ENCODE data around the gene PPP1R12C.

The PPP1R12C gene

GRCh38 chr19:55089342-55089944 is 28.0 kb downstream of the PPP1R12C start:
- no peak for DNase-seq (ENCODE audit: low spot score)

- peak; percentile 73 for DNase-seq (ENCODE audit: low spot score)
Observed at GRCh38 chr19:55088543-55089341, 28.7 kb downstream of the PPP1R12C start.

- DNase-seq (ENCODE audit: low spot score), result no peak
Observed at GRCh38 chr19:55088021-55088451, 29.4 kb downstream of the PPP1R12C start.

- DNase-seq (ENCODE audit: low spot score), result no peak
Observed at GRCh38 chr19:55087542-55087901, 29.9 kb downstream of the PPP1R12C start.

GRCh38 chr19:55086730-55087541 is 30.5 kb downstream of the PPP1R12C start:
- DNase-seq (ENCODE audit: low spot score), result peak; percentile 30

GRCh38 chr19:55085923-55086715 is 31.3 kb downstream of the PPP1R12C start:
- DNase-seq (ENCODE audit: low spot score), result no peak

- no peak for DNase-seq (ENCODE audit: low spot score)
Observed at GRCh38 chr19:55084416-55084815, 33.0 kb downstream of the PPP1R12C start.

- DNase-seq (ENCODE audit: low spot score), result no peak
Observed at GRCh38 chr19:55083004-55083850, 34.2 kb downstream of the PPP1R12C start.

- DNase-seq (ENCODE audit: low spot score), result peak; percentile 19
Observed at GRCh38 chr19:55082020-55082851, 35.2 kb downstream of the PPP1R12C start.

GRCh38 chr19:55081770-55082019 is 35.7 kb downstream of the PPP1R12C start:
- DNase-seq (ENCODE audit: low spot score), result no peak

GRCh38 chr19:55080968-55081769 is 36.3 kb downstream of the PPP1R12C start:
- peak; percentile 88 for DNase-seq (ENCODE audit: low spot score)

- peak; percentile 42 for DNase-seq (ENCODE audit: low spot score)
Observed at GRCh38 chr19:55080121-55080967, 37.1 kb downstream of the PPP1R12C start.

GRCh38 chr19:55079400-55080038 is 37.9 kb downstream of the PPP1R12C start:
- no peak for DNase-seq (ENCODE audit: low spot score)

- DNase-seq (ENCODE audit: low spot score), result no peak
Observed at GRCh38 chr19:55078996-55079395, 38.4 kb downstream of the PPP1R12C start.

GRCh38 chr19:55077106-55077505 is 40.3 kb downstream of the PPP1R12C start:
- no peak for DNase-seq (ENCODE audit: low spot score)

GRCh38 chr19:55076321-55076720 is 41.1 kb downstream of the PPP1R12C start:
- no peak for DNase-seq (ENCODE audit: low spot score)

GRCh38 chr19:55075371-55075998 is 42.0 kb downstream of the PPP1R12C start, which contains the start of gene EPS8L1:
Gene EPS8L1 (plus strand): TSS chr19:55075869. CDS start chr19:55076445, 576 bp downstream.
- no peak for DNase-seq (ENCODE audit: low spot score)
